Trophoblast cell (in vitro differentiated cells and primary cell): ENCODE results near the gene ASCL1. TPM values are rescaled to one million over a fixed set of nuclear protein-coding genes. Genes with fewer than 3 reads are reported as not detected.
A peak's percentile ranks its signal among the peaks of the same experiment; 100 is the strongest.

Source experiments
- DNase-seq, 2 donors: peaks; one replicate each; pipeline ENCODE4 v3.0.0-alpha.2; 2016
- H2AFZ ChIP-seq: 2 replicates; pipeline ENCODE4 v1.6.1; 2013; ENCODE audit warnings: low read length, moderate library complexity, mild to moderate bottlenecking; ENCODE audit not compliant: insufficient read depth, poor library complexity
- H2AK5ac ChIP-seq: 2 replicates; pipeline ENCODE4 v1.6.1; 2013; ENCODE audit warnings: mild to moderate bottlenecking, low read length
- H2BK120ac ChIP-seq: 2 replicates; pipeline ENCODE4 v1.6.1; 2013; ENCODE audit warnings: low read length, mild to moderate bottlenecking, moderate library complexity; ENCODE audit not compliant: insufficient read depth, poor library complexity
- H2BK12ac ChIP-seq: 2 replicates; pipeline ENCODE4 v1.6.1; 2013; ENCODE audit warnings: mild to moderate bottlenecking, low read length, moderate library complexity
- H2BK5ac ChIP-seq: 2 replicates; pipeline ENCODE4 v1.6.1; 2013; ENCODE audit warnings: low read length, low read depth, moderate library complexity, mild to moderate bottlenecking; ENCODE audit not compliant: poor library complexity
- H3K14ac ChIP-seq: 2 replicates; pipeline ENCODE4 v1.6.1; 2013; ENCODE audit warnings: mild to moderate bottlenecking, low read length
- H3K18ac ChIP-seq: 2 replicates; pipeline ENCODE4 v1.6.1; 2013; ENCODE audit warnings: mild to moderate bottlenecking, low read length
- H3K23ac ChIP-seq: 2 replicates; pipeline ENCODE4 v1.6.1; 2013; ENCODE audit warnings: low read length
- H3K27ac ChIP-seq: 2 replicates; pipeline ENCODE4 v1.5.1; 2013; ENCODE audit warnings: low read depth, mild to moderate bottlenecking, inconsistent platforms, low read length, moderate library complexity
- H3K27me3 ChIP-seq: 2 replicates; pipeline ENCODE4 v1.6.1; 2013; ENCODE audit warnings: inconsistent platforms, mild to moderate bottlenecking, low read length, moderate library complexity; ENCODE audit not compliant: insufficient read depth
- H3K36me3 ChIP-seq, 2 experiments: 1 replicate in 1 of 2; 2 replicates in 1 of 2; pipeline ENCODE4 v1.6.1; 2013; ENCODE audit warnings: low read length in 2 of 2, mild to moderate bottlenecking in 2 of 2, moderate library complexity in 1 of 2; ENCODE audit not compliant: insufficient read depth in 2 of 2, control insufficient read depth in 1 of 2
- H3K4ac ChIP-seq: 2 replicates; pipeline ENCODE4 v1.6.1; 2013; ENCODE audit warnings: low read depth, mild to moderate bottlenecking, low read length, moderate library complexity
- H3K4me1 ChIP-seq, 2 experiments: 1 replicate in 1 of 2; 2 replicates in 1 of 2; pipeline ENCODE4 v1.6.1; 2013; ENCODE audit warnings: low read length in 2 of 2, mild to moderate bottlenecking in 2 of 2, moderate library complexity in 1 of 2; ENCODE audit not compliant: insufficient read depth in 2 of 2, control insufficient read depth in 1 of 2
- H3K4me2 ChIP-seq: 2 replicates; pipeline ENCODE4 v1.6.1; 2013; ENCODE audit warnings: inconsistent platforms, mild to moderate bottlenecking, low read length, moderate library complexity
- H3K4me3 ChIP-seq: 2 replicates; pipeline ENCODE4 v1.5.1; 2013; ENCODE audit warnings: mild to moderate bottlenecking, low read depth, low read length, inconsistent platforms
- H3K79me1 ChIP-seq: one replicate; pipeline ENCODE4 v1.6.1; 2013; ENCODE audit warnings: low read length
- H3K79me2 ChIP-seq: 2 replicates; pipeline ENCODE4 v1.6.1; 2013; ENCODE audit warnings: low read length, mild to moderate bottlenecking; ENCODE audit not compliant: control insufficient read depth, insufficient read depth, poor library complexity
- H3K9ac ChIP-seq: 2 replicates; pipeline ENCODE4 v1.6.1; 2013; ENCODE audit warnings: mild to moderate bottlenecking, low read length
- H3K9me3 ChIP-seq: 2 replicates; pipeline ENCODE4 v1.6.1; 2013; ENCODE audit warnings: low read depth, mild to moderate bottlenecking, control low read depth, inconsistent platforms, low read length; ENCODE audit not compliant: insufficient read depth
- H4K12ac ChIP-seq: 2 replicates; pipeline ENCODE4 v1.6.1; 2013; ENCODE audit warnings: low read depth, mild to moderate bottlenecking, low read length, moderate library complexity
- H4K8ac ChIP-seq: 2 replicates; pipeline ENCODE4 v1.6.1; 2013; ENCODE audit warnings: low read depth, mild to moderate bottlenecking, low read length, moderate library complexity
- H4K91ac ChIP-seq: one replicate; pipeline ENCODE4 v1.6.1; 2013; ENCODE audit warnings: low read depth, mild to moderate bottlenecking, low read length, moderate library complexity
- WGBS: extraction: QIAGEN DNeasy Blood & Tissue Kit; methylation state at CpG from one replicate; pipeline ENCODE4 v1.1.7; 2013; ENCODE audit warnings: missing lambda C conversion rate; ENCODE audit not compliant: insufficient read length, insufficient coverage; ENCODE audit errors: extremely low coverage; 5-methylcytosine and 5-hydroxymethylcytosine counted together
- polyA plus RNA-seq: library from polyadenylated mRNA; stranded (reverse); fragments of 200-250 nt; gene quantifications from 2 replicates; pipeline ENCODE4 v1.2.3, GENCODE V29; 2013

ASCL1 gene
- 0.01 and 0.03 TPM in 2 replicates for polyA plus RNA-seq

DNA sequence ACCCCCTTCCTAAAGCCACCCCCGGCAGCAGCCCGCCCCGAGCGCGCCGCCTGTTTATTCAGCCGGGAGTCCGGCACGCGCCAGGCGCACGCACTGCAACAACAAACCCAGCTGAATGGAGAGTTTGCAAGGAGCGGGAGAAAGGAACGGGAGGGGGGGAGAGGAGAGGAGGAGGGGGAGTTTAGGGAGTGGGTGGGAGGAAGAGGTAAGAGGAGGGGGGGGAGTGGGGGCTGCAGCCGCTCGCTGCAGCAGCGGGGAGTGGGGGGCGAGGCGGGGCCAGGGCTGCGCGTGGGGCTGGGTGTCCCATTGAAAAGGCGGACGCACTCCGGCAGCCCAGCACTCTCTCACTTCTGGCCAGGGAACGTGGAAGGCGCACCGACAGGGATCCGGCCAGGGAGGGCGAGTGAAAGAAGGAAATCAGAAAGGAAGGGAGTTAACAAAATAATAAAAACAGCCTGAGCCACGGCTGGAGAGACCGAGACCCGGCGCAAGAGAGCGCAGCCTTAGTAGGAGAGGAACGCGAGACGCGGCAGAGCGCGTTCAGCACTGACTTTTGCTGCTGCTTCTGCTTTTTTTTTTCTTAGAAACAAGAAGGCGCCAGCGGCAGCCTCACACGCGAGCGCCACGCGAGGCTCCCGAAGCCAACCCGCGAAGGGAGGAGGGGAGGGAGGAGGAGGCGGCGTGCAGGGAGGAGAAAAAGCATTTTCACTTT is at the start of gene ASCL1:
ASCL1 (plus strand) TSS at position 336 of the 712 bp plus-strand sequence. CDS start 571 bp downstream, outside the sequence.
- Histone ChIP-seq H3K4me3 (no peak within 1 kb of the TSS), H2BK12ac (no peak within 1 kb of the TSS), H2AK5ac (no peak within 1 kb of the TSS), H3K9me3 (peaks cover 11% of the 10 kb centered on the region), H2BK120ac (no peak within 1 kb of the TSS), H4K8ac (no peak within 1 kb of the TSS), H2BK5ac (no peak within 1 kb of the TSS), H3K79me1 (no peaks in the 10 kb centered on the region), H3K79me2 (no peaks in the 10 kb centered on the region), H3K27me3 (peaks cover 76% of the 10 kb centered on the region), H4K12ac (no peak within 1 kb of the TSS), H3K4me1 (peaks cover 3 to 9% of the 10 kb centered on the region in 2 experiments), H3K23ac (no peak within 1 kb of the TSS), H4K91ac (no peak within 1 kb of the TSS), H3K18ac (no peak within 1 kb of the TSS), H3K27ac (no peak within 1 kb of the TSS), H3K4me2 (peak within 1 kb of the TSS; percentile 58), H3K9ac (no peak within 1 kb of the TSS), H3K4ac (no peak within 1 kb of the TSS), H3K36me3 (no peaks in the 10 kb centered on the region), H2AFZ (no peak within 1 kb of the TSS), H3K14ac (no peak within 1 kb of the TSS)
- WGBS = no CpG with 5 or more reads among the region's 52 CpGs
- DNase-seq = peak in 1 of 2 donors; percentile 17

GRCh38 chr12:102907918-102908317 is 49.6 kb upstream of the ASCL1 start:
- no CpG with 5 or more reads among the region's 4 CpGs for WGBS
- no peak overlapping the region for H3K4ac ChIP-seq
- H3K79me2 ChIP-seq = no peaks in the 10 kb centered on the region
- no peak overlapping the region for H3K4me3 ChIP-seq
- no peak overlapping the region for H4K12ac ChIP-seq
- no peak overlapping the region for H2AFZ ChIP-seq
- no peak for DNase-seq
- no peaks in the 10 kb centered on the region for H3K27me3 ChIP-seq
- no peak overlapping the region for H4K91ac ChIP-seq
- no peaks in the 10 kb centered on the region for H3K9me3 ChIP-seq
- H4K8ac ChIP-seq = no peak overlapping the region
- H3K23ac ChIP-seq = no peak overlapping the region
- H3K79me1 ChIP-seq = no peaks in the 10 kb centered on the region
- H3K9ac ChIP-seq = no peak overlapping the region
- no peak overlapping the region for H3K14ac ChIP-seq
- no peak overlapping the region for H2BK5ac ChIP-seq
- H3K36me3 ChIP-seq = no peaks in the 10 kb centered on the region
- H2AK5ac ChIP-seq = no peak overlapping the region
- H3K18ac ChIP-seq = no peak overlapping the region
- no peak overlapping the region for H2BK120ac ChIP-seq
- H3K4me2 ChIP-seq = no peak overlapping the region
- no peak overlapping the region for H3K27ac ChIP-seq
- no peaks in the 10 kb centered on the region for H3K4me1 ChIP-seq
- H2BK12ac ChIP-seq = no peak overlapping the region

GRCh38 chr12:102910137-102910536 is 47.3 kb upstream of the ASCL1 start:
- Histone ChIP-seq H2BK5ac (no peak overlapping the region), H3K4me3 (no peak overlapping the region), H3K4me1 (no peaks in the 10 kb centered on the region), H4K12ac (no peak overlapping the region), H3K9me3 (no peaks in the 10 kb centered on the region), H2BK120ac (no peak overlapping the region), H3K18ac (no peak overlapping the region), H3K14ac (no peak overlapping the region), H3K23ac (no peak overlapping the region), H4K91ac (no peak overlapping the region), H4K8ac (no peak overlapping the region), H3K27me3 (no peaks in the 10 kb centered on the region), H3K36me3 (no peaks in the 10 kb centered on the region), H2AK5ac (no peak overlapping the region), H2AFZ (no peak overlapping the region), H3K4me2 (no peak overlapping the region), H3K27ac (no peak overlapping the region), H3K79me1 (no peaks in the 10 kb centered on the region), H2BK12ac (no peak overlapping the region), H3K79me2 (no peaks in the 10 kb centered on the region), H3K9ac (no peak overlapping the region), H3K4ac (no peak overlapping the region)
- no peak for DNase-seq
- WGBS = no CpG with 5 or more reads among the region's 7 CpGs

DNA sequence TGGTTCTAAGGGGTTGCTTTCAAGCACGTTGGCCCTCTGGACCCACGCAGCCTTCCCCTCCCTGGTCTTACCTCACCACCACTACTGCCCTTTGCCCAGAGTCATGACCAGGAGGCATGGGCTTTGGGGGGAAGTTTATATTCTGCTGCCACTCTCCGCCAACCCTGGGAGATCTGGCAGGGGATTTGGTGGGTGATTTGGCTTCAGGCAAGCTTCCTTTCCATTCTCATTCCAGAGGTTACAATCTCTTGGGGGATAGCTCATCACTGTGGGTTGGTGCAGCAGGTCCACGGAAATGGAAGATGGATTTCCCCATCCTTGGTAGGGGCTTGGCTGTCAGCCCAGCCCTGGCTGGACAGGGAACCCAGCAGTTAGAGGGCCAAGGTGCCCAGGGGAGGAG is 46.7 kb upstream of the ASCL1 start:
- H3K18ac ChIP-seq = no peak overlapping the region
- WGBS = no CpG with 5 or more reads among the region's 4 CpGs
- H2AFZ ChIP-seq = no peak overlapping the region

More for the DNA sequence above, 46.7 kb upstream of the ASCL1 start:
- peak overlapping the region; percentile 40 for H3K4me3 ChIP-seq
- no peak overlapping the region for H3K4me2 ChIP-seq
- no peak overlapping the region for H3K27ac ChIP-seq
- no peaks in the 10 kb centered on the region for H3K36me3 ChIP-seq
- no peak overlapping the region for H2AK5ac ChIP-seq
- no peak overlapping the region for H2BK120ac ChIP-seq
- H3K14ac ChIP-seq = no peak overlapping the region
- no peak overlapping the region for H4K91ac ChIP-seq
- H4K12ac ChIP-seq = no peak overlapping the region
- DNase-seq = no peak
- no peaks in the 10 kb centered on the region for H3K4me1 ChIP-seq
- no peak overlapping the region for H3K4ac ChIP-seq
- no peak overlapping the region for H3K9ac ChIP-seq
- H2BK5ac ChIP-seq = no peak overlapping the region
- no peak overlapping the region for H2BK12ac ChIP-seq
- no peaks in the 10 kb centered on the region for H3K9me3 ChIP-seq
- peak overlapping the region; percentile 89 for H3K23ac ChIP-seq
- H3K79me2 ChIP-seq = no peaks in the 10 kb centered on the region
- no peak overlapping the region for H4K8ac ChIP-seq
- no peaks in the 10 kb centered on the region for H3K27me3 ChIP-seq
- no peaks in the 10 kb centered on the region for H3K79me1 ChIP-seq
